Tongue (tissue), 2 donors: ENCODE measurements around the gene RUNX1. TPM values are rescaled to one million over a fixed set of nuclear protein-coding genes. Genes with fewer than 3 reads are reported as not detected.
A peak's percentile ranks its signal among the peaks of the same experiment; 100 is the strongest.

Source experiments
- DNase-seq: peaks from one replicate; pipeline ENCODE4 v3.0.0-alpha.2; 2015
- total RNA-seq: library from RNA; depleted of rRNA; stranded (reverse); fragments of >200 nt; gene quantifications from one replicate; pipeline ENCODE4 v1.2.3, GENCODE V29; 2014

Gene RUNX1
- total RNA-seq, 1 donor from 2014 or later: 12.6 TPM

DNA sequence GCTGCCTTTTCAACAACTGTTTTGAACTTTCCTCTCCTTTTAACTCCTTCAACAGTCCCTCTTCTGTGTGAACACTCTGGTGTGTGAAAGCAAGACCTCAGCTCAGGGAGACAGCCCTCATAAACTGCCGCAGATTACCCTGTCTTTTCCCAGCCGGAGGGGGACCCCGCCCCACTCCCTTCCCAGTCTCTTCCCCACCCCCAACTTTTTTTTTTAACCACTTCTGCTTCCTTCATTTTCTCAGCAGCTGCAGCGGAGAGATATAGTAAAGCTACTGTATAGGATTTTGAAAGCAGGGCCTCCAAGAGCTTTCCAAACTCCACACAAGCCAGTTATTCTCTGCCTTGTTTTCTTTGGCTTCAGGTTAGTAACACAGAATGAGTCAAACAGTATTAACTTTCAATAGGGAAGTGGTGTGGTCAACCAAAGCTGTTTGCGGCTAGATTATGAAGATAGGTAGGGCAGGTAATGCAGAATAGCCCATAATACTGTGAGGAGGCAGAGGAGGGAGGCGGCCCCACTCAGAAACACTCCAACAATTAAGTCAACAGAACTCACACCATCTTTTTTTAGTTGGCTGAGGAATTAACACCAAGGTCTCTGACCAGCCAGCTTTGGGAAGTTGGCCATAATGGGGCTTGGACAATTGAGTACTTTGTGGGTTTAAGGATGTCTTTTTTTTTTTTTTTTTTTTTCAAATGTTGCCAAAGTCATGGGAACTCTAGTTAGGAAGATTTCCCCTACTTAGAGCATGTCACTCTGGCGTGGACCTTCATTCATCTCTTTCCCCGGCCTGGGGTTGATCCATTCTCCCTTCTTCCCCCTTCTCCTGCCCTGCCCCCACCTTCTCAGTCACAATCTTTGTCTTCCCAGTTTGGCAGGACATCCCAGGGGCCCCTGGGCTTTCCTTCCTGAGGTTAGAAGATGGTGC, 203.3 kb downstream of the RUNX1 start:
- peak; percentile 83 for DNase-seq

DNA sequence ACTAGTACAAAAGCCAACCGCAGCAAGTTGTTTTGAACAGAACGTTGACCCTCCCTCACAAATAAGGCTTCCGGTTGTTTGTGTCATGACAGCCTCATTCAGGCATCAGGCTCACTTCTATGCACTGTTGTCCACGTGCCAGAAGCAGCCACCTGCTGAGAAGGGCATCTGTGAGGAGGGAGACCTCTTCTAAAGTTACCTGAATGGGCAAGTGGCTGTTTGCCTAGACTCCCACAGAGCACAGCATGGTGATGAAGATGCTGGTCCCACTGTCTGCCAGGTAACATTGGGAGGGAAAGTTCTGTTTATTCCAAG, 204.2 kb downstream of the RUNX1 start:
- DNase-seq: no peak

DNA sequence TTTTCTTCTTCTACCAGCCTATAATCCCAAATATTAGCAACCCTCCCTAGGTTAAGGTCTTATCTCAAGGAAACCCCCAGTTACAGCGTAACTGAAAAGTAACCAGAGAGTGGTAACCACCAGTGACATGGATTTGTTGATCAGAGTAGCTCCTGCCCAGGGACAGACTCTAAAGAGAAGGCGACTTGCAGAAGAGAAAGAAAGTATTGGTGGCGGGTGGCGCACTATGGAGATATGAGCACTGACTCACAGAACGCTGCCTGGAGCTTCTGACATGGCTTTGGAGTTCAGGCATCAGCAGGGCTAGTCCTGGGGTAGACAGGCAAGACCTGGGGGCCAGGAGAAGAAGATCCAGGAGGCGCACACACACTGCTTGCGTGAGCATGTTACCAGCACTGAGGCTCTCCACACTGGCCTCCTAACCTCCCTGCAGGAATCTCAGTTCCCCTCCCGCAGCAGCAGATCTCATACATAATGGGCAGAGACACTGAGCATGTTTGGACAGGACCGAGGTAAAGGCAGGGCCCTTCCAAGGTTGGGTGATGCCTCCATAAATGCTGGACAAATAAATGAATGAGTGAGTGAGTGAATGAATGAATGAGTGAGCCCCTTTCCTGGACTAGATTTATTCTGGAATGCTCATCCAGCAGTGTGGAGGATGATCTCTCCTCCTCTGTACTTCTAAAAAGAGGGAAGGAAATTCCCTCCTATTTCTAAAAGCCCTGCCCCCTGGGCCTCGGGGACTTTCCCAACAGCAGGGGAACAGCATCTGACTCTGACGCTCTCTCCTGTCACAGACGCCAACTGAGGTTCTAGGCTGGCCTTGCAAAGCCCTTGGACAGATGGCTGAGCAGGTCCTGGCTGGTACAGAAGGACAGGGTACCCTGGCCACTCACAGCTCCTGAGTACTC, 204.8 kb downstream of the RUNX1 start:
- DNase-seq: peak; percentile 78

DNA sequence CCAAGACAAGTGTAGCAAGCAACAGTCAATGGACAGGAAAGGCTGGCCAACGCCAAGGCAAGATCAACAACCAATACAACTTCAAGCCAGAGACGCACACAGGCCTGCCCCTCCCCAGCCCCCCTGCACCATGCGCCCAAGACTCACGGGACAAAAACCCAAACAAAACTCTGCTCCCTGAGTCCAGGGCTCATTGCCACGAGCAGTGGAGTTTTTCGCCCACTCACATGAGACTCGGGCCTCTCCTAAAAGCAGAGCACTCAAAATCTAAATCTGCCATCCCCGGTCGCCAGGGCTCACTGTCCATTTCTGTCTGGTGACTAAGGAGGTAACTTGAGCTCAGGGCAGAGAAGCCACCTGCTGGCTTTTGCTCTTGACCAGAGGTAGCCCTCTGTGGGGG, 205.5 kb downstream of the RUNX1 start:
- DNase-seq: peak; percentile 50

DNA sequence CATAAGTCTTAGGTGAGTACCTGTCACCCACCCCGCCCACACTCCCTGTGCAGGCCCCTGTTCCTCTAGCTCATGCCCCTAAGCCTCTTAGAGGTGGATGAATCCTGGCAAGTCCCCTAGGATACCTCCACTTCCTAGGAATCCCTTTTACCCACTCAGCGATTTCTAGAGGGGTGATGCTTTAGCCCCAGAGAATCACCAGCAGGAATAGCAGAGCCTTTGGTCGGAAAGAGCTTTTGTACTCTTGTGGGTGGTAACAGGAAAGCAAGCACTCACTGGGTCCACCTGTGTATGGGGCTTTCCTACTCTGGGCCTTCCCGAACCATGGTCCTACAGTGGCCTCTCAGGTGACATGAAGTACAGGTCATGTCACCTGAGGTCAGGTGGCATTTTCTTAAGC, 207.9 kb downstream of the RUNX1 start:
- no peak for DNase-seq

DNA sequence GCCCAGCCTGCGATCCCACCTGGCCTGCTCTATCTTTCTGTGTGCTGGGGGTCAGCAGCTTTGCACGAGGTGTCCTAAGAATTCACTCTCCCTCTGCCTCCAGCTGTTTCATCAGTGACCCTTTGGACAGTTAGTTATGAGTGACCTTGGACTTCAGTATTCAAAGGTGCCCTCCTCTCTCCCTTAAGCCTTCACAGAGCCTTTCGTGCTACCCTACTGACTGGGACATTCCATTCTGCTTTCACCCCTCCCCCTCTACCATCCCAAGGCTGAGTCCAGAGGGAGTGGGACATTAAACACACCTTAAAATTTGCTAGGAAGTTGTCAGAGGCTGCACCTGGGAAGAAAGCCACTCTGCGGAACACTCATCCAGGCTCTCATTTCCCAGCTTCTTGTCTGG, 208.4 kb downstream of the RUNX1 start:
- DNase-seq: no peak

DNA sequence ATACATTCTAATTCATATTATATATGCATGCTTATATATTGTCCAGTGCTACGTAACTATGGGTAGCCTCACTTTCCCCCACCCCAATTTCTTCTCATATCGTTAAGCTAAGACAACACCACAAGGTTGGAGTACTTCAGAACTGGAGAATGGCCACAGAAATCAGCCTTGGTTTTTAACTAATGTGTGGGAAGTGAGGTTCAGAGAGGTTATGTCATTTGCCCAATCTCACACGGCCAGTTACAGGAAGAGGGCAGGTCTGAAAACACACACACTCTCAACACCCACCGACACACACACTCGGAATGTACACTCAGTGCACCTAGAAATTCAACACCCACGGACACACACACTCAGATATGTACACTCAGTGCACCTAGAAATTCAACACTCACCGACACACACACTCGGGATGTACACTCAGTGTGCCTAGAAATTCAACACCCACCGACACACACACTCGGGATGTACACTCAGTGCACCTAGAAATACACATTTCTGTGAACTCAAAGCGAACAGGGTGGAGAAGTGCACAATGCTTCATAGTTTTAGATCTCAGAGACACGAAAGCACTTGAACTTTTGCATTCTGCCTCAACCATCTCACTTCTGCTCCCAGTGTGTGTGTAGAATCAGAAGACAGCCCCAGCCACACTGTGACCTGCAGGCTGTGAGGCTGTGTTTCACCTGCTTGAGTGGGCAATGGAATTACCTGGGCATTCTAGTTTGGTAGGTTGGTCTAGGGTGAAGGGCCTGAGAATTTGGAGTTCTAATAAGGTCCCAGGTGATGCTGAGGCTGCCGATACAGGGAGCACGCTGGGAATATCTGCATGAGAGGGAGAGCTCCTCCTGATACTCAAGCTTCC, 209.9 kb downstream of the RUNX1 start:
- DNase-seq: no peak

DNA sequence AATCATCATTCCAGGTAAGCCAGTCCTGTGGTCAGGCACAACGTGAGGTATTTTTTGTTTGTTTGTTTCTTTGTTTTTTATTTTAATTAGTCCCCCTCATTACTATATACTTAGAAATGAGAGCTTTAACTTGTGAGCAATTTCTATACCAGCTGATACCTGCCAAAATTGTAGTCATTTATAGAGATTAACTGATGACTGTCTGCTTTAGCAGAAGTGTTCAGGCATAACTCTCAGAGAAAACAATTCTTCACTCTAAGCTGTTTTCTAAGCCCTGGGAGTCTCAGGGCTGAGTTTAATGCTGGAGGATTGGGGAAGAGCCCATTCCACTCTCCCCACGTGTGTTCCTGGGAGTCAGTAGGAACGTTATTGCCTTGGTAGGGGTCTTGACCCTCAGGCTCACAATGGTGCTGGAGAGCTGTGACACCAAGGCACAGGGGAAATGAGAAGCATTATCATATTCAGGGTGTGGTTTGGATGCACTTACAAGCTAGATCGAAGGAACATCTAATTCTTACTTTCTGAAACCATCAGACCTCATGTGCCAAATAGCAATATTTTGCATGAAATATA, 212.1 kb downstream of the RUNX1 start:
- no peak for DNase-seq

DNA sequence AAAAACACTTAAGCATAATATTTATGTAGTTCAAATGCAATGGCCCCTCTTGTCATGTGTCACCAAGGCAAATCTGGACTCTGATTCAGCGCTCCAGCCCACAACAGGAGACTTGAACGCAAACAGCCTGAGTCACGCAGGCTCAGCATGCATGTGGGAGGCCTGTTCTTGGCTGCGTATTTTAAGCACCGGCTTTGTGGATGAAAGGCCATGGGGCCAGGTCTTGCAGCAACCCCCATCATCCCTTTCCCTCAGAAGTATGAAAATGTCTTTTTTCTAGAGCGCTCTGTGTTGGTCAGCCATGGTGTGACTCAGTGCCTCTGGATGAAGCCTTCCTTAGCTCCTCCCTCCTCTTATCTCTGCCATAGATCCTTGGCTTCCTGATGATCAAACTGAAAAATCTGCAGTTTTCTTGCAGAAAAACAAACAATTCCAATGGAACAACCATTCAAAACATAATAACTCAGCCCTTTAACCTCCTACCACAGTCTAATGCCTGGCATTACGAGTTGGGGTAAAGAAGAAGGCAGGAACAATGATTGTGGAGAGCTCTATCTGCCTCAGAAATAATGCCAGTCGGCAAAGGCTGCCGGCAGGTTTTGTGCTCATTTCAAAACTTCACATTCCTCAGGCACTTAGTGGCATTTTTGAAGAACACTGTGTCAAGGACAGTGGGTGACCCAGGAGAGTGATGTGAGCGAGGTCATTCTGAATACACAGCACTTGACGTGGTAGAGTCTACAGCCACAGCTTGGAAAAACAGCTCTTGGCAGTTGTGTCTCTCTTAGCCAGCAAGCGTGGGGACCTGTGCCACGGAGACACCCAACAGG, 212.8 kb downstream of the RUNX1 start:
- DNase-seq: no peak

DNA sequence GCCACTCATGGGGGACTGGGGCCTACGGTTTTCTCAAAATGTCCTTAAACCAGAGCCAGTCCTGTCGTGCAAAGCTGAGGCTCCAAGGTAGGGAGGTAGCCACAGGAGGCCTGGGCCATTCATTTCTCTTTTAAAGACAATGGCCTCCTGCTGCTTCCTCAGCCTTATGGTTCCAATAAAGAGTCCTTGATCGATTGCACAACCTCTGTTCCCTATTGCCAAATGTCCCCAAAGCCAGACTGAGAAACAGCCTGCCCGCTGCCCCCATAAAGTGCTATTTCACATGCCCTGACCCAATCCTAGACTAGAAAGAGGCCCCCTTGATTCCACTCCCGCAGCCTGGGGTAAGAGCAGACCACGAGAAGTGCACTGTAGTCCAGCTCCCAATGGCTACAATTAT, 213.6 kb downstream of the RUNX1 start:
- DNase-seq: no peak

DNA sequence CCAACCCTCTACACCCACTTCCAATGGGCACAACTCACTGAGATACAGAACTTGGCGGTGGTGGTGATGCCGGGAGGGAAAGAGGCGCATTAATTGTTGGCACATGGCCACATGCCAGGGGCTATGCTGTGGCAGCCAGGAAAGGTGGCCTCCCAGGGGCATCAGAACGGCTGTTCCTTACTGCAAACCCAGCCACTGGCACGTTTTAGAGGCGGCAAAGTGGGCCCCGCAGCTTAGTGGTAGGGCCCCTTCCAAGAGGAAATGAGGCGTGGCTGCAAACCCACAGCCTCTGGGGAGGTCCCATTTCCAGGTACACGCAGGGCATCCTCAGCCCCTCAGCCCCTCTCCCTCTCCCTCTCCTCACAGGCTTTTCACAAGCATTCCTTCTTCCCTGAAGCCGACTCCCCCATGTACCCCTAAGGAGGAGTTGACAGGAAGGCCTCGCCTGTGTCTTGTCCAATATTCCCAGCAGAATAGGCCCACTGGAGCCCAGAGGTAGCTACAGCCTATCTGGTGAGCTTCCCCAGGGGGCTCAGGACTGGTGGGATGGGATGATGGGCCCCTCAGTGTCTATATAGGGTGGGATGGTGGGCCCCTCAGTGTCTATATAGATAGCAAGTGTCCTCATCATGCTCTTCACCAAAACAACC, 214.1 kb downstream of the RUNX1 start:
- no peak for DNase-seq

DNA sequence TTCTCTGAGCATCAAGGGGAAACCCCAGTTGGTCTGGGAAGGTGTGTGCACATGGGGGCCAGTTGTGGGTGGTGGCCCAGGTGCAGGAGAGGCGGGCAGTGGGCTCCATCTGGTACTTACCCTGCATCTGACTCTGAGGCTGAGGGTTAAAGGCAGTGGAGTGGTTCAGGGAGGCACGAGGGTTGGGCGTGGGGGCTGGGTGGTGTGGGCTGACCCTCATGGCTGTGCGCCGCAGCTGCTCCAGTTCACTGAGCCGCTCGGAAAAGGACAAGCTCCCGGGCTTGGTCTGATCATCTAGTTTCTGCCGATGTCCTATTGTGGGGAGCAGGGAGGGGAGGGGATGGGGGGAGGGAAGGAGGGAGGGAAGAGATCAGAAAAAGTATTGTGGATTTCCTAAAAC, 214.8 kb downstream of the RUNX1 start:
- no peak for DNase-seq

DNA sequence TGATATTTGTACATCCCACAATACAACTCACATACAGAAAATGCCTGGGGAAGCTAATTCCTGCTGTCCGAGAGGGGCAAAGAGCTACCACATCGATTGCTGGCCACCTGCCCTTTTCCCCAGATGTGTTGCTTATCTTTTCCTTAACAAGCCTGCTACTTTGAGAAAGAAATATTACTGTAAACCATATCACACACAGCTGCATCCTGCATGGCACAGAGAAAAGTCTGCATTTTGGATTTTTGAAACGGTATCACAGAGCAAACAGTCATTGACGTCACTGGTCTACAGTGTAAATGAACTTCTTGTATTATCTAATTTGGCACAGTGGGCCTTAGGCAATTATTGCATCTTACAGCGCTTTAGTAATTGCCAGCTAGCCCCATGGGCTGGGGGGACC, 215.6 kb downstream of the RUNX1 start:
- no peak for DNase-seq

DNA sequence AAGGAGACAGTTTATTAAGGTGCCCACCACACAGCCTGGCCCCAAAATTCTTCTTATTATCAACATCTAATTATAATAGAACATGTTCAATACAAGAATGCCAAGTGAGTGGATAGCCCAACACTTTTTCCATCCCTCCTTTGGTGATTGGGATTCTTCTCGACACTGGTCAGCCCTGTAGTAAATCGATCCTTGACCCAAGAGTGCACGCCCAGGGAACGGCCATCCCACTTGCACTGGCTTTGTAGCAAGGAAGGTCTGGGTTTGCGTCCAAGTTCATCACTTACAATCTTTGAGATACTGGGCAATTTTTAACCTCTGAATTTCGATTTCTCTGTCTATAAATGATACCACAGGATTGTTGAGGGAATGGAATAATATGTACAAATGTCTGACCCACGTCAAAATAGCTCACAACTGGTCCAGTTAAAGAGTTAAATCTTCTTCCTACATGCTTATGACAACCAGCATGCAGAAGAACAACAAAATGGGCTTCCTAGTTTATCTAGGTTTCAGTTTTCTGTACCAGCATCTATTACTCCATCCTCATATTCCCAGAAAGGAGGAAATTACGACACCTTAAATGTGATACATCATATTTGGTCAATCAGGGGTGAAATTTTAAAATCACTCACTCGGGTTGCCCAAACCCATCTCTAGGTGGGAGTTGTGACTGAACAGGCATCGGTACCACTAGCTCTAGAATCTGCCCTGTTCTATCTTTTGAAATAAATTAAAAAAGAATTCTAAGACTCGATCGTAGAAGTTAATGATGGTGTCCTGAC, 218.5 kb downstream of the RUNX1 start:
- no peak for DNase-seq

DNA sequence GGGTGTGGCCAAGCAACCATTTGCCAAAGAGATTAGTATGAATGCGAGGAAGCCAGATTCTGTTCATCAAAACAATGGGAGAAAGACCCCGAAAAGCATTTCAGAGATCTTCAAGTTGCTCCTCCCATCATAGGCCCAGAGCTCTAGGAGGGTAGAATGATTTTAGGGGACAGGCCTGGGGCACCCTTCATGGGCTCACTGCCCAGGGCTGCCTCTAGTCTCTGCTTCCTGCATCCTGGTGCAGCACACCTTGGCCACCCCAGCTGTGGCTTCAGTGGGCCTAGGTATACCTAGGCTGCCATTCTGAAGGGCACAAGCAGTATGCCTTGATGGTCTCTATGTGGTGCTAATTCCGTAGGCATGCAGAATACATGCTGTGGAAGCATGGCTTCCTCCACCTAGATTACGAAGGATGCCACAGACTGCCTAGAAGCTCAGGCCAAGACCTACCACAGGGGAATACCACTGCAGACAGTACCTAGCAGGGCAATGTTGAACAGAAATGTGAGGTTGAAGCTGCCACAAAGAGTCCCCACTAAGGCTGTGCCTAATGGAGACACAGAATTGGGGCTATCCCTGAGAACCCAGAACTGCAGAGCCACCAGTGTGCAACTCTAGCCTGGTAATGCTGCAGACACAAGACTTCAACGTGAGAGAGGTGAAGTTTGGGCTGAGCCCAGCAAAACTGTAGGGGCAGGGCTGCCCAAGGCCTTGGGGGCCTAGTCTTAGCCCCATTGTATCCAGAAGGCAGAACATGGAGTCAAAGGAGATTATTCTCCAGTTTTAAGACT, 221.5 kb downstream of the RUNX1 start:
- DNase-seq: no peak

DNA sequence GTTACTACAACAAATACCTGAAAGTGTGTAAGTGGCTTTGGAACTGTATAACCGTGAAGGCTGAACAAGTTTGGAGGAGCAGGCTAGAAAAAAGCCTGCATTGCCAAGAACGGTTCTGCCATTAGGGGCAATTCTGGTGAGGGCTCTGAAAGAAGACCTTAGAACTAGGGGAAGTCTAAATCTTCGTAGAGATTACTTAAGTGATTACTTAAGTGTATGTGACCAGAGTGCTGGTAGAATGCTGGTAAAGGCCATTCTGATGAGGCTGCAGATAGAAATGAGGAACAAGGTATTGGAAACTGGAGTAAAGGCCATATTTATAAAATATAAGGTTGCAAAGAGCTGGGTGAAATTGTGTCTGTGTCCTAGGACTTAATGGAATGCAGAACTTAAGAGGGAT, 222.3 kb downstream of the RUNX1 start:
- DNase-seq: no peak

DNA sequence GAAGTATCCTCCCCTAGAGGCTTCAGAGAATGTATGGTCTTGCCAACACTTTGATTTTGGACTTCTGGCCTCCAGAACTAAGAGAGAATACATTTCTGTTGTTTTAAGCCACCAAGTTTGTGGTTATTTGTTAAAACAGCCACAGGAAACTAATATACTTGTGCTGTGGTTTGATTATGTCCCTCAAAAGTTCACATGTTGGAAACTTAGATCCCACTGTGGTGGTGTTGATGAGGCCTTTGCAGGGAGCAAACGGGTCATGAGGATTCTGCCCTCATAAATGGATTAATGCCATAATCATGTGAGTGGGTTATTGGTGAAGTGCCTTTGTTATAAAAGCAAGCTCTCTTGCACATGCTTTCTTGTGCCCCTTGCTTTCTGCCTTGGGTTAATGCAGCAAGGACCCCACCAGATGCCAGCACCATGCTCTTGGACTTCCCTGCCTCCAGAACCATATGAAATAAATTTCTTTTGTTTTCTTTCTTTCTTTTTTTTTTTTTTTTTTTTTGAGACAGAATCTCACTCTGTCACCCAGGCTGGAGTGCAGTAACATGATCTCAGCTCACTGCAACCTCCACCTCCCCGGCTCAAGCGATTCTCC, 223.1 kb downstream of the RUNX1 start:
- no peak for DNase-seq

DNA sequence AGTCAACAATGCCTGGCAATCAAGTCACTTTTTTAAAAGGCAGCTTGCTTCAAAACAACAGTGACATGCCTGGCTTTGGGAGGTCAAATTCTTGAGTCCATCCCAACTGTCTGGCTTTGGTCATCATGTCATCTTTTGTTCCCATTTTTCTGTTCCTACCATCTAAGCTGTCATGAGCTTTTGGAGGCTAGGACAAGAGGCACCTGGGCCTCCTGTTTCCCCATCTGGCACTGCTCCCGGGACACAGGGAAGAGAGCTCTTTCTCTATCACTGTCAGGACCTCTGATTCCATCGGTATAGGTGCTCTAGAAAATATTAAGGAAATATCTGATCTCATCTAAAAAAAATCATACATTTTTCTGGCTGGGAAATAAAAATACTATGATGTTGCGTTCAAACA, 224.0 kb downstream of the RUNX1 start:
- no peak for DNase-seq
